SK-N-SH (cell line): ENCODE results near the gene PROSER3. TPM values are rescaled to one million over a fixed set of nuclear protein-coding genes. Genes with fewer than 3 reads are reported as not detected.

ENCODE experiments used
- CTCF ChIA-PET: fragments of 300-600, 350-600 bp; formaldehyde crosslinking; extraction: SDS; loops from one replicate; lab custom pipeline; 2021; lab: Yijun Ruan, JAX
- POLR2A ChIA-PET: fragments of 350-600 bp; sonication (Branson Sonifier 250); formaldehyde crosslinking; extraction: SDS; loops from one replicate; lab custom pipeline; 2020; ENCODE audit warnings: antibody characterized with exemption, inconsistent platforms; lab: Yijun Ruan, JAX
- DNase-seq: peaks from one replicate; pipeline ENCODE4 v3.0.0; 2012
- H2AFZ ChIP-seq: fragments of 200-600 bp; sonication (generic); 2 replicates; pipeline ENCODE4 v1.8.1; 2016; ENCODE audit warnings: antibody characterized with exemption, mild to moderate bottlenecking, low read depth
- H3F3A ChIP-seq: fragments of 200-600 bp; sonication (generic); replicated peaks from 2 replicates; pipeline ENCODE3; 2016; ENCODE audit warnings: antibody characterized with exemption, mild to moderate bottlenecking; ENCODE audit not compliant: insufficient read depth
- H3K27ac ChIP-seq, 2 experiments: fragments of 200-500 bp in 1 of 2; fragments of 200-600 bp in 1 of 2; sonication (Bioruptor generic) in 1 of 2; sonication (generic), shearing (Covaris generic) in 1 of 2; 2 replicates each; pipeline versions ENCODE4 v1.5.1 to v1.6.1; 2014 to 2016; ENCODE audit warnings: low read depth in 2 of 2, inconsistent platforms in 1 of 2, low read length in 1 of 2, mild to moderate bottlenecking in 1 of 2, mixed read lengths in 1 of 2
- H3K27me3 ChIP-seq: fragments of 200-600 bp; sonication (generic), shearing (Covaris generic); 2 replicates; pipeline ENCODE4 v1.6.1; 2016; ENCODE audit warnings: mixed run types; ENCODE audit not compliant: insufficient read depth
- H3K36me3 ChIP-seq, 2 experiments: fragments of 200-500 bp in 1 of 2; fragments of 200-600 bp in 1 of 2; sonication (Bioruptor generic) in 1 of 2; sonication (generic) in 1 of 2; replicated peaks in 1 of 2; 2 replicates each; pipeline versions ENCODE3 to v1.5.1; 2014 to 2016; ENCODE audit warnings: low read length in 1 of 2, mild to moderate bottlenecking in 1 of 2; ENCODE audit not compliant: insufficient read depth in 2 of 2, control insufficient read depth in 1 of 2
- H3K4me1 ChIP-seq, 2 experiments: fragments of 200-500 bp in 1 of 2; fragments of 200-600 bp in 1 of 2; sonication (Bioruptor generic) in 1 of 2; sonication (generic), shearing (Covaris generic) in 1 of 2; 2 replicates each; pipeline versions ENCODE4 v1.5.1 to v1.6.1; 2014 to 2016; ENCODE audit warnings: low read depth in 1 of 2, low read length in 1 of 2, mixed run types in 1 of 2; ENCODE audit not compliant: insufficient read depth in 2 of 2, control insufficient read depth in 1 of 2
- H3K4me2 ChIP-seq: fragments of 200-600 bp; sonication (generic), shearing (Covaris generic); 2 replicates; pipeline ENCODE4 v1.6.1; 2017; ENCODE audit warnings: mixed run types
- H3K4me3 ChIP-seq, 2 experiments: fragments of 200-500 bp in 1 of 2; fragments of 200-600 bp in 1 of 2; sonication (Bioruptor generic) in 1 of 2; sonication (generic), shearing (Covaris generic) in 1 of 2; 2 replicates each; pipeline versions ENCODE4 v1.5.1 to v1.8.1; 2014 to 2016; ENCODE audit warnings: low read depth in 2 of 2, inconsistent platforms in 1 of 2, low read length in 1 of 2, mild to moderate bottlenecking in 1 of 2, mixed read lengths in 1 of 2, moderate library complexity in 1 of 2
- H3K79me2 ChIP-seq: fragments of 200-600 bp; sonication (generic); 2 replicates; pipeline ENCODE4 v1.8.1; 2017; ENCODE audit warnings: mild to moderate bottlenecking; ENCODE audit not compliant: insufficient read depth
- H3K9ac ChIP-seq: fragments of 200-600 bp; sonication (generic); 2 replicates; pipeline ENCODE4 v1.6.1; 2017; ENCODE audit warnings: mixed run types
- H3K9me2 ChIP-seq: fragments of 200-600 bp; sonication (generic); 2 replicates; pipeline ENCODE4 v1.6.1; 2017; ENCODE audit warnings: mixed run types
- H3K9me3 ChIP-seq: fragments of 200-600 bp; sonication (generic); 2 replicates; pipeline ENCODE4 v1.6.1; 2017; ENCODE audit warnings: mixed run types, mild to moderate bottlenecking, moderate library complexity
- H4K20me1 ChIP-seq: fragments of 200-600 bp; sonication (generic); 2 replicates; pipeline ENCODE4 v1.6.1; 2017; ENCODE audit warnings: mild to moderate bottlenecking, mixed run types; ENCODE audit not compliant: insufficient read depth
- CHD2 ChIP-seq: fragments of 150-350 bp; IDR thresholded peaks from 2 replicates; pipeline ENCODE4 v1.6.1; 2018; ENCODE audit warnings: low read length; ENCODE audit not compliant: partially characterized antibody
- CTCF ChIP-seq: fragments of 200-600 bp; sonication (generic); IDR thresholded peaks from 2 replicates; pipeline ENCODE4 v1.6.1; 2017; ENCODE audit warnings: antibody characterized with exemption, mild to moderate bottlenecking, moderate library complexity
- EP300 ChIP-seq, 2 experiments: IDR thresholded peaks; 2 replicates each; pipeline versions ENCODE4 v1.4.0 to v1.6.1; 2012; ENCODE audit warnings: borderline replicate concordance in 1 of 2, low read depth in 1 of 2, low read length in 1 of 2
- FOSL2 ChIP-seq: IDR thresholded peaks from 2 replicates; pipeline ENCODE4 v1.4.0; 2012; ENCODE audit warnings: low read depth, mild to moderate bottlenecking, moderate library complexity, borderline replicate concordance
- FOXJ3 ChIP-seq: sonication (generic); formaldehyde crosslinking; IDR thresholded peaks from 2 replicates; pipeline ENCODE4 v1.5.1; 2020; ENCODE audit warnings: mild to moderate bottlenecking, missing genetic modification reagents
- NFIC ChIP-seq: IDR thresholded peaks from 2 replicates; pipeline ENCODE4 v1.4.0; 2012; ENCODE audit warnings: borderline replicate concordance
- POLR2AphosphoS5 ChIP-seq: IDR thresholded peaks from 2 replicates; pipeline ENCODE4 v1.6.1; 2012; ENCODE audit warnings: low read depth, low read length
- RFX5 ChIP-seq: IDR thresholded peaks from 2 replicates; pipeline ENCODE4 v1.6.1; 2012; ENCODE audit warnings: mild to moderate bottlenecking, improper control_type of control experiment, low read length
- TAF1 ChIP-seq: IDR thresholded peaks from 2 replicates; pipeline ENCODE4 v1.6.1; 2012; ENCODE audit warnings: low read depth, mild to moderate bottlenecking, low read length, moderate library complexity, borderline replicate concordance
- TCF12 ChIP-seq: IDR thresholded peaks from 2 replicates; pipeline ENCODE4 v1.4.0; 2012
- YY1 ChIP-seq: IDR thresholded peaks from 2 replicates; pipeline ENCODE4 v1.4.0; 2012; ENCODE audit warnings: low read depth, mild to moderate bottlenecking
- ZBTB33 ChIP-seq: IDR thresholded peaks from 2 replicates; pipeline ENCODE4 v1.4.0; 2012; ENCODE audit warnings: low read depth, borderline replicate concordance
- WGBS: methylation state at CpG from one replicate; pipeline ENCODE4 v1.1.6; 2017; ENCODE audit warnings: low lambda C conversion rate; 5-methylcytosine and 5-hydroxymethylcytosine counted together
- polyA plus RNA-seq, 3 experiments: library from polyadenylated mRNA; depleted of rRNA; stranded (reverse); fragments of >200 nt; gene quantifications; 2 replicates each; pipeline ENCODE4 v1.2.3, GENCODE V29; 2012
- TF ChIP-seq, protein P1 (sequence below): IDR thresholded peaks from 2 replicates; pipeline ENCODE4 v1.4.0; 2012; ENCODE audit warnings: low read depth
- TF ChIP-seq, protein P2 (sequence below): fragments of 150-350 bp; IDR thresholded peaks from 2 replicates; pipeline ENCODE4 v1.6.1; 2016; ENCODE audit warnings: mild to moderate bottlenecking, low read depth, low read length

PROSER3 gene
- polyA plus RNA-seq, 1 of the 3 experiments (the other 2 are of a cell fraction) = 12.5 TPM

DNA sequence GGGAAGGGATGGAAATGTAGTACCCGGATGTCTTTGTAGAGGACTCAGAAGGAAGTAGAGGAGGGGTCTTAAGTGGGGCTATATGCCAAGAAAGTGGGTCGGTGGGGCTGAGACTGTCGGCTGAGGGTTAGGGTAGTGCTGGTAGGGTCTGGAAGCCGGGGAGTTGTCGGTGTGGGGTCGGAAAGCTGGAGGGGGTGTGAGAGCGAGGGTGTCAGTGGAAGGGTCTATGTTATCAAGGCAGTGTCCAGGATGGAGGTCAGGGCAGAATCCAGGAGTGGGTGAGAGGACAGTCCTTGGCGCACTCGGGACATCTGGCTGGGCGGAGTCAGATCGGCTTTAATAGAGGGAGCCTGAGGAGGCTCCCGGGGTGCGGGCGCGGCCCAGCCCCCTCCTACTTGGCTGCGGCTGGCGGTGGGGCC, 2.8 kb upstream of the PROSER3 start:
- H2AFZ ChIP-seq = no peak overlapping the region
- peaks cover 10% of the 10 kb centered on the region for H3F3A ChIP-seq
- no peak overlapping the region for H3K4me3 ChIP-seq
- ChIA-PET CTCF (no interaction called here), POLR2A (no interaction called here)
- peaks cover 7 to 32% of the 10 kb centered on the region in 2 experiments for H3K36me3 ChIP-seq
- no peak overlapping the region for H3K9ac ChIP-seq
- peaks cover 29% of the 10 kb centered on the region for H3K79me2 ChIP-seq
- H3K4me1 ChIP-seq = peaks cover 7 to 19% of the 10 kb centered on the region in 2 experiments; a peak in 3 of 4 replicates
- peaks cover 4% of the 10 kb centered on the region for H4K20me1 ChIP-seq
- no peaks in the 10 kb centered on the region for H3K9me3 ChIP-seq
- no peak for DNase-seq
- H3K27ac ChIP-seq = no peak overlapping the region
- WGBS = 92% methylated on average over 12 of the region's 17 CpGs
- H3K4me2 ChIP-seq = no peak overlapping the region
- no peaks in the 10 kb centered on the region for H3K9me2 ChIP-seq
- H3K27me3 ChIP-seq = no peaks in the 10 kb centered on the region
- TF ChIP-seq FOXJ3 (CRISPR knock-in tag) (no peak), FOSL2 (no peak), TCF12 (no peak), YY1 (no peak), EP300 (IDR thresholded peaks at IDR 0.05; ENCODE audit: borderline replicate concordance in 1 of 2, low read depth in 1 of 2, low read length in 1 of 2) (no peak), CHD2 (no peak), RFX5 (no peak), ZBTB33 (no peak), POLR2AphosphoS5 (no peak), TAF1 (no peak), NFIC (no peak), CTCF (no peak)
- TF ChIP-seq, protein P1, sequence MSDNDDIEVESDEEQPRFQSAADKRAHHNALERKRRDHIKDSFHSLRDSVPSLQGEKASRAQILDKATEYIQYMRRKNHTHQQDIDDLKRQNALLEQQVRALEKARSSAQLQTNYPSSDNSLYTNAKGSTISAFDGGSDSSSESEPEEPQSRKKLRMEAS = no peak
- TF ChIP-seq, protein P2, sequence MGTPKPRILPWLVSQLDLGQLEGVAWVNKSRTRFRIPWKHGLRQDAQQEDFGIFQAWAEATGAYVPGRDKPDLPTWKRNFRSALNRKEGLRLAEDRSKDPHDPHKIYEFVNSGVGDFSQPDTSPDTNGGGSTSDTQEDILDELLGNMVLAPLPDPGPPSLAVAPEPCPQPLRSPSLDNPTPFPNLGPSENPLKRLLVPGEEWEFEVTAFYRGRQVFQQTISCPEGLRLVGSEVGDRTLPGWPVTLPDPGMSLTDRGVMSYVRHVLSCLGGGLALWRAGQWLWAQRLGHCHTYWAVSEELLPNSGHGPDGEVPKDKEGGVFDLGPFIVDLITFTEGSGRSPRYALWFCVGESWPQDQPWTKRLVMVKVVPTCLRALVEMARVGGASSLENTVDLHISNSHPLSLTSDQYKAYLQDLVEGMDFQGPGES = no peak
